Spleen (tissue), 7 donors: ENCODE results near the gene MXD3.

ENCODE experiments used
- CTCF ChIP-seq, 11 experiments: fragments of 200-600 bp in 7 of 11; fragments of 450-650 bp in 4 of 11; sonication (generic) in 4 of 11; IDR thresholded peaks in 8 of 11; conservative IDR thresholded peaks in 3 of 11; 1 replicate in 7 of 11; 2 replicates in 4 of 11; pipeline versions ENCODE4 v1.4.0 to v1.8.0; 2016 to 2021; ENCODE audit warnings: antibody characterized with exemption in 11 of 11, inconsistent platforms in 4 of 11, mild to moderate bottlenecking in 1 of 11
- POLR2A ChIP-seq, 3 donors: fragments of 450-650 bp; IDR thresholded peaks; one replicate each; pipeline ENCODE4 v1.5.1; 2017; ENCODE audit warnings: antibody characterized with exemption in 3 of 3, mild to moderate bottlenecking in 1 of 3
- donor health status: DM: no; HTN: no; CAD: no; lungs with moderate emphysema.
- donor health status: DM: no; HTN: no; CAD: no.
- donor health status: DM: no; HTN: no; CAD: no.

GRCh38 chr5:177291735-177292134, 20.0 kb downstream of the MXD3 start:
- TF ChIP-seq CTCF (IDR thresholded peaks at IDR 0.05 in 8 of 11, conservative IDR thresholded peaks at IDR 0.05 in 3 of 11): no peak
- no peak for TF ChIP-seq POLR2A (IDR thresholded peaks at IDR 0.05)
